Keratinocyte (primary cell): ENCODE measurements around the gene MAP2K2. TPM values are rescaled to one million over a fixed set of nuclear protein-coding genes. Genes with fewer than 3 reads are reported as not detected.

Source experiments
- DNase-seq: peaks from one replicate; pipeline ENCODE4 v3.0.0-alpha.2; 2011; ENCODE audit warnings: low read depth, missing footprints, low spot score
- FAIRE-seq: peaks from 2 replicates; lab custom pipeline; 2011; peaks lifted over from hg19 to GRCh38; lab: Jason Lieb, UNC
- H2AFZ ChIP-seq: 2 replicates; pipeline ENCODE4 v1.6.0; 2012; ENCODE audit warnings: low read length, control low read depth, inconsistent platforms; ENCODE audit not compliant: control insufficient read depth
- H3K27ac ChIP-seq: 2 replicates; pipeline ENCODE4 v1.5.1; 2011; ENCODE audit warnings: low read length; ENCODE audit not compliant: control insufficient read depth, insufficient read depth
- H3K27me3 ChIP-seq: 3 replicates; pipeline ENCODE4 v1.6.0; 2011; ENCODE audit warnings: low read length; ENCODE audit not compliant: control insufficient read depth, insufficient read depth; ENCODE audit errors: extremely low read depth
- H3K36me3 ChIP-seq, 2 experiments: 2 replicates in 1 of 2; 3 replicates in 1 of 2; pipeline ENCODE4 v1.5.1; 2011; ENCODE audit warnings: low read length in 2 of 2, mild to moderate bottlenecking in 1 of 2; ENCODE audit not compliant: control insufficient read depth in 2 of 2, insufficient read depth in 2 of 2; ENCODE audit errors: extremely low read depth in 1 of 2
- H3K4me1 ChIP-seq: 3 replicates; pipeline ENCODE4 v1.5.1; 2011; ENCODE audit warnings: low read length; ENCODE audit not compliant: control insufficient read depth, insufficient read depth; ENCODE audit errors: extremely low read depth
- H3K4me2 ChIP-seq: 3 replicates; pipeline ENCODE4 v1.6.0; 2011; ENCODE audit warnings: low read depth, low read length; ENCODE audit not compliant: control insufficient read depth, insufficient read depth; ENCODE audit errors: extremely low read depth
- H3K4me3 ChIP-seq, 3 experiments: fragments of 200-600 bp in 1 of 3; sonication (generic) in 1 of 3; 2 replicates in 2 of 3; 3 replicates in 1 of 3; pipeline ENCODE4 v1.5.1; 2011 to 2016; ENCODE audit warnings: low read length in 3 of 3, mild to moderate bottlenecking in 3 of 3, control low read depth in 2 of 3, inconsistent platforms in 1 of 3, low read depth in 1 of 3, mixed read lengths in 1 of 3, mixed run types in 1 of 3, moderate library complexity in 1 of 3; ENCODE audit not compliant: control insufficient read depth in 2 of 3, insufficient read depth in 2 of 3; ENCODE audit errors: extremely low read depth in 1 of 3
- H3K79me2 ChIP-seq: 2 replicates; pipeline ENCODE4 v1.6.0; 2012; ENCODE audit warnings: low read length; ENCODE audit not compliant: control insufficient read depth, insufficient read depth
- H3K9ac ChIP-seq: 3 replicates; pipeline ENCODE4 v1.6.0; 2011; ENCODE audit warnings: low read length; ENCODE audit not compliant: control insufficient read depth, insufficient read depth; ENCODE audit errors: extremely low read depth
- H3K9me1 ChIP-seq: 3 replicates; pipeline ENCODE4 v1.6.0; 2011; ENCODE audit warnings: low read length; ENCODE audit not compliant: control insufficient read depth, insufficient read depth; ENCODE audit errors: extremely low read depth
- H3K9me3 ChIP-seq: 2 replicates; pipeline ENCODE4 v1.5.1; 2012; ENCODE audit warnings: low read depth, low read length; ENCODE audit not compliant: control insufficient read depth
- H4K20me1 ChIP-seq: 3 replicates; pipeline ENCODE4 v1.6.0; 2011; ENCODE audit warnings: low read length; ENCODE audit not compliant: control insufficient read depth, insufficient read depth; ENCODE audit errors: extremely low read depth
- CTCF ChIP-seq, 3 experiments: IDR thresholded peaks in 1 of 3; conservative IDR thresholded peaks in 1 of 3; optimal IDR thresholded peaks in 1 of 3; 2 replicates in 2 of 3; 3 replicates in 1 of 3; pipeline versions ENCODE3 to v1.5.1; 2011; ENCODE audit warnings: low read length in 3 of 3, mild to moderate bottlenecking in 3 of 3, moderate library complexity in 2 of 3, control low read depth in 1 of 3, inconsistent platforms in 1 of 3; ENCODE audit not compliant: insufficient read depth in 2 of 3; ENCODE audit errors: extremely low read depth in 1 of 3
- EZH2 ChIP-seq: IDR thresholded peaks from one replicate; pipeline ENCODE4 v1.6.1; 2012; ENCODE audit warnings: inconsistent platforms, mild to moderate bottlenecking, low read length, moderate library complexity
- dilution Hi-C: fragments of 300-500 bp; cut with MboI; formaldehyde crosslinking; loops from one replicate; pipeline ENCODE4 v1.7.0; 2020; ENCODE audit warnings: low sequenced_read_pairs; ENCODE audit not compliant: extremely low pct_ligation_motif_present
- polyA plus RNA-seq, 5 experiments: library from polyadenylated mRNA; depleted of rRNA in 3 of 5; stranded (reverse) in 3 of 5; stranded (forward) in 1 of 5; unstranded in 1 of 5; fragments of >200 nt; gene quantifications; 1 replicate in 1 of 5; 2 replicates in 3 of 5; 3 replicates in 1 of 5; pipeline versions ENCODE4 v1.2.1 to v1.2.3, GENCODE V29; 2011 to 2012; ENCODE audit warnings: missing spikeins in 2 of 5, low read depth in 1 of 5, low replicate concordance in 1 of 5

The MAP2K2 gene
- polyA plus RNA-seq, 1 donor (not counting 4 experiments of a cell fraction or from before 2014, with no cell fraction given): 61.8 TPM

GRCh38 chr19:4115818-4116385 is 8.0 kb downstream of the MAP2K2 start:
- no peak overlapping the region for H3K27ac ChIP-seq
- no peak overlapping the region for H2AFZ ChIP-seq
- peaks cover 34% of the 10 kb centered on the region for H3K79me2 ChIP-seq
- peaks cover 18 to 37% of the 10 kb centered on the region in 2 experiments for H3K36me3 ChIP-seq
- no peaks in the 10 kb centered on the region for H3K27me3 ChIP-seq
- dilution Hi-C loops: no loop called here
- H3K9me3 ChIP-seq: no peaks in the 10 kb centered on the region
- H3K9me1 ChIP-seq: no peaks in the 10 kb centered on the region
- TF ChIP-seq CTCF (optimal IDR thresholded peaks at IDR 0.05 in 1 of 3, IDR thresholded peaks at IDR 0.05 in 1 of 3, conservative IDR thresholded peaks at IDR 0.05 in 1 of 3; ENCODE audit: extremely low read depth in 1 of 3, insufficient read depth in 2 of 3, low read length in 3 of 3) (no peak), EZH2 (no peak)
- no peak for DNase-seq
- no peak overlapping the region for H3K4me2 ChIP-seq
- no peaks in the 10 kb centered on the region for H3K4me1 ChIP-seq
- FAIRE-seq: no peak
- peaks cover 3% of the 10 kb centered on the region for H4K20me1 ChIP-seq
- H3K9ac ChIP-seq: no peak overlapping the region
- H3K4me3 ChIP-seq: no peak overlapping the region

GRCh38 chr19:4115050-4115817 is 8.7 kb downstream of the MAP2K2 start:
- Histone ChIP-seq H3K9ac (no peak overlapping the region), H3K36me3 (peaks cover 23 to 44% of the 10 kb centered on the region in 2 experiments), H4K20me1 (peaks cover 3% of the 10 kb centered on the region), H3K9me1 (no peaks in the 10 kb centered on the region), H3K9me3 (no peaks in the 10 kb centered on the region), H3K27me3 (no peaks in the 10 kb centered on the region), H3K4me3 (no peak overlapping the region), H2AFZ (no peak overlapping the region), H3K4me2 (no peak overlapping the region), H3K4me1 (no peaks in the 10 kb centered on the region), H3K27ac (no peak overlapping the region), H3K79me2 (peaks cover 29% of the 10 kb centered on the region)
- dilution Hi-C loops: no loop called here
- TF ChIP-seq EZH2: no peak
- TF ChIP-seq CTCF (optimal IDR thresholded peaks at IDR 0.05 in 1 of 3, IDR thresholded peaks at IDR 0.05 in 1 of 3, conservative IDR thresholded peaks at IDR 0.05 in 1 of 3; ENCODE audit: extremely low read depth in 1 of 3, insufficient read depth in 2 of 3, low read length in 3 of 3): no peak
- no peak for DNase-seq
- no peak for FAIRE-seq
